Lung (tissue), 12 donors: ENCODE data around the gene SLC40A1. TPM values are rescaled to one million over a fixed set of nuclear protein-coding genes. Genes with fewer than 3 reads are reported as not detected.

Experiments
- ATAC-seq: fragments of 200-7000 bp; cut with Tn5 transposase; one replicate; pipeline ENCODE4 v1.9.1; 2020; ENCODE audit warnings: moderate number of reproducible peaks; ENCODE audit not compliant: insufficient read depth, low FRiP score
- DNase-seq, 3 donors: peaks; one replicate each; pipeline ENCODE4 v3.0.0-alpha.2; 2013 to 2017
- H3K27ac ChIP-seq, 2 donors: one replicate each; pipeline ENCODE4 v1.5.1; 2013; ENCODE audit warnings: mild to moderate bottlenecking in 2 of 2, moderate library complexity in 2 of 2, control low read depth in 1 of 2, inconsistent platforms in 1 of 2, low read depth in 1 of 2, low read length in 1 of 2
- H3K27me3 ChIP-seq, 3 donors: one replicate each; pipeline ENCODE4 v1.5.1; 2013; ENCODE audit warnings: low read length in 2 of 3; ENCODE audit not compliant: control insufficient read depth in 3 of 3, insufficient read depth in 3 of 3
- H3K36me3 ChIP-seq, 4 donors: one replicate each; pipeline ENCODE4 v1.5.1; 2013; ENCODE audit warnings: low read length in 4 of 4, mild to moderate bottlenecking in 1 of 4, moderate library complexity in 1 of 4; ENCODE audit not compliant: control insufficient read depth in 4 of 4, insufficient read depth in 4 of 4
- H3K4me1 ChIP-seq, 5 donors: one replicate each; pipeline ENCODE4 v1.5.1; 2013; ENCODE audit warnings: low read length in 5 of 5, mild to moderate bottlenecking in 2 of 5, moderate library complexity in 1 of 5; ENCODE audit not compliant: control insufficient read depth in 5 of 5, insufficient read depth in 5 of 5
- H3K4me3 ChIP-seq: one replicate; pipeline ENCODE4 v1.5.1; 2013; ENCODE audit warnings: mild to moderate bottlenecking, control low read depth, moderate library complexity
- H3K9ac ChIP-seq, 2 donors: one replicate each; pipeline ENCODE4 v1.5.1; 2013; ENCODE audit warnings: low read length in 2 of 2, control low read depth in 1 of 2; ENCODE audit not compliant: insufficient read depth in 1 of 2
- H3K9me3 ChIP-seq, 4 donors: one replicate each; pipeline ENCODE4 v1.5.1; 2013; ENCODE audit warnings: low read length in 3 of 4, mild to moderate bottlenecking in 1 of 4, moderate library complexity in 1 of 4; ENCODE audit not compliant: control insufficient read depth in 4 of 4, insufficient read depth in 3 of 4
- CTCF ChIP-seq: IDR thresholded peaks from 2 replicates; pipeline ENCODE4 v1.5.1; 2012; ENCODE audit warnings: mild to moderate bottlenecking; ENCODE audit errors: control extremely low read depth, extremely low read depth
- WGBS, 2 donors: extraction: QIAGEN DNeasy Blood & Tissue Kit; methylation state at CpG; one replicate each; pipeline ENCODE4 v1.1.7; 2013; 5-methylcytosine and 5-hydroxymethylcytosine counted together
- polyA plus RNA-seq, 2 donors: library from polyadenylated mRNA; stranded (reverse); fragments of 200-250 nt; gene quantifications; one replicate each; pipeline ENCODE4 v1.2.1, GENCODE V29; 2013
- total RNA-seq, 2 donors: library from RNA; depleted of rRNA in 1 of 2; stranded (reverse); fragments of >200 nt in 1 of 2; gene quantifications; one replicate each; pipeline ENCODE4 v1.2.1, GENCODE V29; 2014 to 2021
- donor health status: control.
- donor health status: control.
- donor health status: Bipolar disorder and iron deficiency.
- donor health status: healthy.
- donor health status: DM: yes; HTN: yes; CAD: no.

SLC40A1 gene
- total and polyA plus RNA-seq, 4 donors, result 50.2 to 553 (median 75.8) TPM

GRCh38 chr2:189544318-189545042 lies 36.1 kb downstream of the SLC40A1 start:
- ATAC-seq, result no peak

GRCh38 chr2:189543367-189543766 lies 37.2 kb downstream of the SLC40A1 start:
- no peak for TF ChIP-seq CTCF
- 96% methylated on average over 1 of the region's 1 CpG for WGBS, 2 donors
- ATAC-seq, result no peak
- H3K4me3 ChIP-seq, result no peak overlapping the region
- no peak overlapping the region for H3K9ac ChIP-seq
- H3K36me3 ChIP-seq, result no peaks in the 10 kb centered on the region
- H3K4me1 ChIP-seq, result peaks cover 0 to 11% (median 6%) of the 10 kb centered on the region in 5 donors
- no peaks in the 10 kb centered on the region for H3K27me3 ChIP-seq
- no peak overlapping the region for H3K27ac ChIP-seq
- H3K9me3 ChIP-seq, result no peaks in the 10 kb centered on the region
- DNase-seq, result no peak

More at GRCh38 chr2:189544318-189545042, 36.1 kb downstream of the SLC40A1 start:
- DNase-seq, result no peak
- Histone ChIP-seq H3K36me3 (no peaks in the 10 kb centered on the region), H3K4me3 (no peak overlapping the region), H3K9ac (no peak overlapping the region), H3K27me3 (no peaks in the 10 kb centered on the region), H3K4me1 (peaks cover 0 to 20% (median 12%) of the 10 kb centered on the region in 5 donors), H3K27ac (no peak overlapping the region), H3K9me3 (no peaks in the 10 kb centered on the region)
- 80 to 96% methylated on average over 5 of the region's 5 CpGs for WGBS, 2 donors
- no peak for TF ChIP-seq CTCF

- Histone ChIP-seq H3K4me3 (no peak overlapping the region), H3K27me3 (no peaks in the 10 kb centered on the region), H3K9ac (no peak overlapping the region), H3K4me1 (peaks cover 0 to 9% (median 3%) of the 10 kb centered on the region in 5 donors), H3K9me3 (no peaks in the 10 kb centered on the region), H3K27ac (no peak overlapping the region), H3K36me3 (no peaks in the 10 kb centered on the region)
- DNase-seq (no peak), ATAC-seq (no peak)
- WGBS, 2 donors, result 83 to 89% methylated on average over 6 of the region's 6 CpGs
- TF ChIP-seq CTCF, result no peak
Observed at GRCh38 chr2:189542145-189542882, 38.3 kb downstream of the SLC40A1 start.
